Stomach smooth muscle (tissue), 2 donors: ENCODE results near the gene STARD3.

Experiments
- H3K27ac ChIP-seq: one replicate; pipeline ENCODE4 v1.7.0; 2013; ENCODE audit warnings: mild to moderate bottlenecking, low read length, inconsistent platforms
- H3K27me3 ChIP-seq, 2 donors: one replicate each; pipeline ENCODE4 v1.7.0; 2013; ENCODE audit warnings: low read length in 2 of 2; ENCODE audit not compliant: insufficient read depth in 2 of 2, control insufficient read depth in 1 of 2
- H3K36me3 ChIP-seq, 2 donors: one replicate each; pipeline ENCODE4 v1.7.0; 2013; ENCODE audit warnings: low read length in 2 of 2; ENCODE audit not compliant: control insufficient read depth in 2 of 2, insufficient read depth in 2 of 2
- H3K4me1 ChIP-seq: one replicate; pipeline ENCODE4 v1.7.0; 2013; ENCODE audit warnings: low read length; ENCODE audit not compliant: control insufficient read depth, insufficient read depth
- H3K4me3 ChIP-seq, 2 donors: one replicate each; pipeline ENCODE4 v1.7.0; 2013; ENCODE audit warnings: low read length in 2 of 2
- H3K9ac ChIP-seq, 2 donors: one replicate each; pipeline ENCODE4 v1.7.0; 2013; ENCODE audit warnings: low read length in 2 of 2, mild to moderate bottlenecking in 1 of 2
- H3K9me3 ChIP-seq, 2 donors: one replicate each; pipeline ENCODE4 v1.7.0; 2013; ENCODE audit warnings: low read length in 2 of 2; ENCODE audit not compliant: control insufficient read depth in 2 of 2
- donor health status: healthy.
- donor health status: Pancreatic carcinoma.

The STARD3 gene

DNA sequence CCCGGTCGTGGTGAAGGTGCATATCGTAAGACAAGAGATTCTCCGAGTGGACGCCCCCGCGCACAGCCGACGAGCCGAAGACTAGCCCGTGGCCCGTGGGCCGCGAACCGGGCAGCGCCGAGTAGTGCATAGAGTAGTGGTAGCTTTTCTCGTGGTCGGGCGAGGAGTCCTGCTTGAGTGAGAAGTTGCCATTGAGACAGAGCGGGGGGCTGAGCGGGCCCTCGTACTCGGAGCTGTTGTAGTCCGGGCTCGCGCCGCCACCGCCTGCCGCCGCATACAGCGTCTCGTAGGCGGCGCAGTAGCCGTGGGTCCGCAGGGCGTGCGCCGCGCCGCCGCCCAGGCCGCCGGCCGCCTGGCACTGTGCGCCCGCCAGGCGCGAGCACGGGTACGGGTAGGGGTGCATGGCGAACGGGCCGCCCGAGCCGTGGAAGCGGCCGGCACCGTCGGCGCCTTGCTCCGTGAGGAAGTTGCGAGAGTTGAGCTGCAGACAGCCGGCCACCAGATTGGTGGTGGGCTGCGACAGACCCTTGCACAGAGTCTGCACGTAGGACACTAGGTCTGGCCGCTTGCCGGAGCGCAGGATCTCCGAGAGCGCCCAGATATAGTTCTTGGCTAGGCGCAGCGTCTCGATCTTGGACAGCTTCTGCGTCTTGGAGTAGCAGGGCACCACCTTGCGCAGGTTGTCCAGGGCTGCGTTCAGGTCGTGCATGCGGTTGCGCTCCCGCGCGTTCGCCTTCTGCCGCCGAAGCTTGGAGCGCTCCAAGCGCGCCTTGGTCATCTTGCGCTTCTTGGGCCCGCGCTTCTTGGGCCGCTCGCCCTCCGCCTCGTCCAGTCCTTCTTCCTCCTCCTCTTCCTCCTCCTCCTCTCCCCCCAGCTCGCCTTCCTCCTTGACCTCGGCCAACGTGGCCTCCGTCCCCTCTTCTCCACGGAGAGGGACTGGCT, 31.2 kb upstream of the STARD3 start:
- Histone ChIP-seq H3K27ac (no peak overlapping the region), H3K36me3 (no peaks in the 10 kb centered on the region), H3K4me3 (peak overlapping the region in 1 of 2 donors; percentile 54), H3K9me3 (no peaks in the 10 kb centered on the region), H3K9ac (no peak overlapping the region), H3K4me1 (peaks cover 24% of the 10 kb centered on the region), H3K27me3 (peaks cover 62 to 86% of the 10 kb centered on the region in 2 donors)

DNA sequence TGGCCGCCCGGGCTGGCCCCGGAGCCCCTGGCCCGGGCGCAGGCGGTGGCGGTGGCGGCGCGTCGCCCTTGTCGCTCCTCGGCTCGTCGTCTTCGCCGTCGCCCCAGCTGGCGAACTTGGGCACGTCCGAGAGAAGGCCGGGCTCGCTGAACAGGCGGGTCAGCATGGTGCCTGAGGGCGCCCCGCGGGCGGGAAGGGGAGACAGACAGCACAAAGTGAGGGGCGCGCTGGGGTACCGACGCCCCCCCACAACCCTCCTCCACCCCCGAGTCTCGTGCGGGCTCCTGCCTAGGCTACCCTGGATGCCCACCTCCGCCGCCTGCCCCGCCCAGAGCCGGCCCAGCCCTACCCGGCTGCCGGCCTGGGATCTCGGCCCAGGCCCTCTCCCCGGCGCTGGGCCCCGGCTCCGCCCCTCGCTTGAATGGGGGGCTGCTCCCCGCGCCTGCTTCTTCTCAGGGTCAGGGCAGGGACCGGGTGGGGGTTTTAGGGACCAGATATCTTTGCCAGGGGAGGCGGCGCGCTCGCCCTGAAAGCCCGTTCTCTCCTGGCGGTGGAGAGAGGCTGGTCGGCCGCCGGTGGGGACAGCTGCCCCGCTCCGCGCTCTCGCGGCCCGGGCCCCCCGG, 30.4 kb upstream of the STARD3 start:
- H3K9me3 ChIP-seq: no peaks in the 10 kb centered on the region
- no peaks in the 10 kb centered on the region for H3K36me3 ChIP-seq
- H3K4me1 ChIP-seq: peaks cover 24% of the 10 kb centered on the region
- H3K4me3 ChIP-seq: peak overlapping the region in 1 of 2 donors; percentile 54
- peaks cover 56 to 78% of the 10 kb centered on the region in 2 donors for H3K27me3 ChIP-seq
- no peak overlapping the region for H3K27ac ChIP-seq
- no peak overlapping the region for H3K9ac ChIP-seq

DNA sequence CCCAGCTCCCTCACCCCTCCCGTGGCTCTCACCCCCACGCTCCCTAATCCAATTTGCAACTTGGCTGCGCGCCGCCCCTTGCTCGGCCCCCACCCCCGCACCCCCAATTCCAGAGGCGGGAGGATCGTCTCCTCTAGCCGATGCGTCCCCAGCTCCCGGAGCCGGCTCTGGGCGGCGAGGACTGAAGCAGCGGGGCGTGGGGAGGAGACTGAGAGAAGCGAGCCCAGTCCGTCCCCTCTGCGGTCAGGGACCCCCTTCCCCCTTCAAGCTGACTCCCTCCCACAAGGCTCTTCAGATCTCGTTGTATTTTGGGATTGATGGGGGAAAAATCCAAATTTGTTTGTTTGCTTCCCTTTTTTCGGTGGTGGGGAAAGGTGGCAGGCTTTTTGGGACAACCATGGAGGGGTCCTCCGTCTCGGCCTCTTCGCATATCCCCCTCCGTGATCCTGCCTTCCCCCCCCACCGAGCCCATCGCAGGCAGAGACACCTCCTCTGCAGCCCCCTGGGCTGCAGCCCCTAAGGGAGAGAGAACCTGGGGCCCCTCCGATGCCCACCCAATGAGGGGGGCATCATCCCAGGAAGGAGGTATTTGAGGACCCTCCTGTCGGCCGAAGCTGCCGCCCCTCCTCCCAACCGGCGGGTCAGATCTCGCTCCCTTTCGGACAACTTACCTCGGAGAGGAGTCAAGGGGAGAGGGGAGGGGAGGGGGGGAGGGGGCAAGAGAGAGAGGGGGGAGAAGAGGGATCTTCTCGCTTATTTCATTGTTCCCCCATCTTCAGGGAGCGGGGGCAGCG, 29.7 kb upstream of the STARD3 start:
- Histone ChIP-seq H3K9ac (no peak overlapping the region), H3K4me3 (no peak overlapping the region), H3K27ac (no peak overlapping the region), H3K27me3 (peaks cover 49 to 71% of the 10 kb centered on the region in 2 donors), H3K9me3 (no peaks in the 10 kb centered on the region), H3K4me1 (peaks cover 24% of the 10 kb centered on the region), H3K36me3 (no peaks in the 10 kb centered on the region)

DNA sequence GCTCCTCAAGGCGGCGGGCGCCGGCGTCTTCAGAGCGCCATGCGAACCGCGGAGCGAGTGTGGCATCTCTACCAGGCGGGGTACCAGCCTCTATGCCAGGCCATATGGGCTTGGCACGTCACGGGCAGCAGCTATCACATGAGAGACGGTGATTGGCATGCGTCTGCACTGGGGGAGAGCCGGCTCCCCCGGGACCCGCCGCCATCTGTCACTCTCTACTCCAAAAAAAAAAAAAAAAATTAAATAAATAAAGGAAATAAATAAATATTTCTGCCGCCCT, 29.2 kb upstream of the STARD3 start, which contains the start of gene NEUROD2:
Gene NEUROD2 (minus strand): TSS at position 70 of the 280 bp plus-strand sequence. CDS start 1,321 bp downstream, outside the sequence.
- no peaks in the 10 kb centered on the region for H3K9me3 ChIP-seq
- H3K36me3 ChIP-seq: no peaks in the 10 kb centered on the region
- no peak within 1 kb of the TSS for H3K9ac ChIP-seq
- H3K27ac ChIP-seq: no peak within 1 kb of the TSS
- peaks cover 24% of the 10 kb centered on the region for H3K4me1 ChIP-seq
- peaks cover 45 to 71% of the 10 kb centered on the region in 2 donors for H3K27me3 ChIP-seq
- H3K4me3 ChIP-seq: peak within 1 kb of the TSS in 1 of 2 donors; percentile 3

DNA sequence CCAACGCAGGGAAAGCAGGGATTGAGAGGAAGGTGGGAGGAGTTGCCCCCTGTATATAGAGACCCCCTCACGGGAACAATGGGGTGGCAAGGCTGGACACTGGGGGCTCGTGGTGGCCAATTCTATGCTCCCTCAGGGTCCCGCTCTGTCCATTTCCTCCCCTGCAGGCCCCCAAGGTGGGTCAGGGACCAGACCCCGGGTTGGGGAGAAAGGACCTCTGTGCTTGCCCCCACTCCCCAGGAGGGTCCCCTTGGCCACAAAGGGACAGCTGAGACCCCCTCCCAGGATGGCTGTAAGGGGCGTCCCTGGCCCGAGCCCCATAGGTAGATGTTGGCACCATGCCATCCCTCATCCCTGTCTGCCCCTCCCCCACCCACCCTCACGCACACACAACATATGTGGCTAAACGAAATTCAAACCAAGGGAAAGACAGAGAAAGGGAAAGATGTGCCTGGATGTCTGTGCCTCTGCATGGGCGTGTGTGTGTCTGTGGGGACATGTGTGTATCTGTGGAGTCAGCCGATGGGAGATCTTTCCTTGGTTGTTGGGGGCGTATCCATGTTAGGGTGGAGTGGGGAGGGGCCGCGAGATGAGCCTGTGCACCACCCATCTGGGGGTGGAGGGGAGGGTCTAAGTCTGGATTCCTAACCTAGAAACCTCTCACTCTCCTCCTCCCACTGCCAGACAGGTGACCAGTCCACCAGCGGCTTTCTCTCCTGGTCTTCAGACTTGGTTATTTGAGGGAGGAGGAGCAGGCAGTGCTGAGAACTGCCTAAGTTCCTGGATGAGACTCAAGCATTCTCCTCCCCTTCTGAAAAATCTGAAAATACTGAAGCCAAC, 28.6 kb upstream of the STARD3 start:
- H3K4me3 ChIP-seq: no peak overlapping the region
- H3K9me3 ChIP-seq: no peaks in the 10 kb centered on the region
- no peak overlapping the region for H3K27ac ChIP-seq
- H3K36me3 ChIP-seq: no peaks in the 10 kb centered on the region
- peaks cover 45 to 70% of the 10 kb centered on the region in 2 donors for H3K27me3 ChIP-seq
- H3K9ac ChIP-seq: no peak overlapping the region
- H3K4me1 ChIP-seq: peaks cover 24% of the 10 kb centered on the region

DNA sequence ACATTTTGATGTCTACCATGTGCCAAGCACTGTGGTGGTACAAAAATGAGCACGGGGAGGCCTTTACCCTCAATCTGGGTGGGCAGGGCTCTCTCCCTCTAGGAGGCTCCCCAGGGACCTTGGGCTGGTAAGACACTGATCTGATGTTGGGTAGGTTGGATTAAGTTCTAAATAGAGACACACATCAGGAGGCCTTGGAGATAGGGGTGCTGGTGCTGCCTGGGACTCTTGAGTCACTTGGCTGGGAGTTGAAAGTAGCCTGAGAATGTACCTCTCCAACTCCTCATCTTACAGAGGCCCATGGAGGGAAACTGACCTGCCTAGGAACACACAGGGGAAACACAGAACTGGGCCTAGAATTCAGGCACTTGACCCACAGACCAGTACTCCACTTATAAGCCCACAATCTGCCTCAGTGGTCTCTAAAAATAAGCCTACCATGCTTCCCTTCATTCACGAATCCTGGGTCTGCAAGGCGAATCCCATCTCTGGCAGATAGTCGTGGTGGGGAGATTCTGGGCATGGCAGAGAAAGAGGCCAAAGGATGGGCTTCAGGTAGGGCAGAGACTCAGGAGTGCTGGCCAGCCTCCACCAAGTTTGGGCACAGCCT, 27.4 kb upstream of the STARD3 start:
- Histone ChIP-seq H3K27ac (no peak overlapping the region), H3K4me3 (no peak overlapping the region), H3K4me1 (peaks cover 24% of the 10 kb centered on the region), H3K9ac (no peak overlapping the region), H3K9me3 (no peaks in the 10 kb centered on the region), H3K36me3 (no peaks in the 10 kb centered on the region), H3K27me3 (peaks cover 42 to 63% of the 10 kb centered on the region in 2 donors)

DNA sequence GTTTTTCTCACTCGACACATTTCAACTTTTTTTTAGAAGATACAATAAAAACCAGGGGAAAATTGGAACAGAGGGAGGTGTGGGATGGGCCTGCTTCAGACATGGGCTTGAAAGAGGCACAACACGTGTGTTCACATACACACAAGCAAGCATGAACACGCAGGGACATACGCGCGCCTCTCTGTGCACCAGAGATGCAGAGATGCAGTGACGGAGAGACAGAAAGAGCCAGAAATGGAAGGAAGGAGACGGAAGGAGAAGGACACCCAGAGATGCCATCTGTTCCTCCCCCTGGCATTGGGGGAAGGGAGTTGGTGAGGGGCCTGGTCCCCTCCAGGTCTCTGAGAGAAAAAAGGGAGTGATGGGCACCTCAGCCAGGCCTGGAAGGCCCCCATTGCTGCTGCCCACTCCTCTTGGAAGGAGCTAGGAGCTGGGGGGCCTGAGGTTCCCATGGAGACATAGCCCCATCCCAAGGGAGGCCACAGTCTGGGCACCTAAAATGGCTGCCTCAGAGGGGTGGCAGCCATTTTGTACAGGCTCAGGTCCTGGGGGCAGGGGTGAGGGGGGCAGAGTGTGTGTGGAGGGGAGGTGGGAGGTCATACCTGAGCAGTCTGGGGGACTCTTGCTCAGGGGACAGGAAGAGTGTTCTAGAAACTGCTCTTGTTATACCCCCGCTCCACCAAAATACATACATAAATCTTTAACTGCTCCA, 25.4 kb upstream of the STARD3 start:
- H3K36me3 ChIP-seq: no peaks in the 10 kb centered on the region
- peaks cover 37 to 46% of the 10 kb centered on the region in 2 donors for H3K27me3 ChIP-seq
- no peak overlapping the region for H3K9ac ChIP-seq
- H3K9me3 ChIP-seq: no peaks in the 10 kb centered on the region
- H3K27ac ChIP-seq: no peak overlapping the region
- no peak overlapping the region for H3K4me3 ChIP-seq
- H3K4me1 ChIP-seq: peaks cover 7% of the 10 kb centered on the region

DNA sequence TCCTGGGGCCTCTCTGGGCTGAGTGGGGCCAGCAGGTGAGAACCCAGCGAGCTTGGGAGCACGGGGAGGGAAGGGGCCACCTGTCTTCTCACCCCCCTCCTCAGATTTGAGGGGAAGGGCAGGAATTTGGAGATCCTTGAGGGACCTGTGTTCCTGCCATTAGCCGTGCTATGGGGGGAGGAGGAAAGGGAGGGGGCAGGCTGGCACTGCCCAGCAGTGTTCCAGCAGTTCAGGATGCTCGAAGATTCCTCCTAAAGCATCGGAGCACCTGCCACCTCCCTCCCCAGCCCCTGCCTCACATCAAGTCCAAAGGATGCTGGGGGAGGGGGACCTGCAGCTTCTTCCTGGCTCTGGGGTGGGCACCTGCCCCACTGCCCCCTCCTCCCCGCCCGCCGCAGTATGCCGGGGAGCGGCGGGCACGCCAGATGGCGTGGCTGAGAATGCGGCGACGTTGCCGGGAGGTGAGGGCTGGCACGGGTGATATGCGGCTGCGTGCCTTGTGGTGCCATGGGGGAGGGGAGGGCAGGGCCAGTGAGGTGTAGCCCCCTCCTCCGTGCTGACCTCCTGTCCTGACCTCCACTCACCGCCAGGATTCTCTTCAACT, 24.6 kb upstream of the STARD3 start:
- H3K4me3 ChIP-seq: no peak overlapping the region
- H3K9ac ChIP-seq: no peak overlapping the region
- peaks cover 39 to 44% of the 10 kb centered on the region in 2 donors for H3K27me3 ChIP-seq

DNA sequence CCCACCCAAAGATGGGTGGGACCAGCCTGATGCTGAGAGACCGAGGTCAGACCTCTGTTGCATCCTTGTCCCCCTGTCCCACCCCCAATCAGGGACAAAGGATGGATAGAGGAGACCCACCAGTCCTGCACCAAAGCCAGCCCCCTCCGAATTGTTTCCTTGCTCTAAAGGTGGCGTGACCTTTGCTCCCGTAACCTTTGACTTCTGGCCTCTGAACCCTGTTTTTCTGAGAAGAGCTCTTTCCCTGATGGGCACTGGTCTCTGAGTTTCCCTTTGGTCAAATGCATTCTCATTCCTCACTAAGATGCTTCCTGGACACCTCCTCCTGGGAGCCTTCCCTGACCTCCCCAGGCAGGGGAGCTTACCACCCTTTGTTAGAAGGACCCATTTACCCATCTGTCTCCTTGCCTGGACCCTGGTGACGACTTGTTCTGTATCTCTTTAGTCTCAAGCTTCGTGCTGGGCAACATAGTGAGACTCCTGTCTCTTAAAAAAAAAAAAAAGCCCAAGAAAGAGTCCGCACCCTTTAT, 23.9 kb upstream of the STARD3 start:
- Histone ChIP-seq H3K4me1 (peaks cover 5% of the 10 kb centered on the region), H3K9me3 (no peaks in the 10 kb centered on the region), H3K27me3 (peaks cover 36 to 40% of the 10 kb centered on the region in 2 donors), H3K4me3 (no peak overlapping the region), H3K27ac (no peak overlapping the region), H3K36me3 (no peaks in the 10 kb centered on the region), H3K9ac (no peak overlapping the region)

More for the DNA sequence above, 24.6 kb upstream of the STARD3 start:
- Histone ChIP-seq H3K4me1 (peaks cover 2% of the 10 kb centered on the region), H3K36me3 (no peaks in the 10 kb centered on the region), H3K9me3 (no peaks in the 10 kb centered on the region), H3K27ac (no peak overlapping the region)
